Hepatocyte (in vitro differentiated cells): ENCODE results near the gene CSMD2. TPM values are rescaled to one million over a fixed set of nuclear protein-coding genes. Genes with fewer than 3 reads are reported as not detected.

Experiments
- DNase-seq: peaks from one replicate; pipeline ENCODE4 v3.0.0-alpha.2; 2016; ENCODE audit warnings: low spot score
- H2AFZ ChIP-seq: fragments of 200-600 bp; sonication (generic); 2 replicates; pipeline ENCODE4 v1.6.0; 2016; ENCODE audit warnings: antibody characterized with exemption, mild to moderate bottlenecking
- H3K27ac ChIP-seq: fragments of 200-600 bp; sonication (generic); 2 replicates; pipeline ENCODE4 v1.5.1; 2016; ENCODE audit warnings: mild to moderate bottlenecking
- H3K27me3 ChIP-seq: fragments of 200-600 bp; sonication (generic); 2 replicates; pipeline ENCODE4 v1.6.1; 2016
- H3K36me3 ChIP-seq: fragments of 200-600 bp; sonication (generic); replicated peaks from 2 replicates; pipeline ENCODE4 v1.5.1; 2016; ENCODE audit warnings: low read depth; ENCODE audit not compliant: insufficient read depth
- H3K4me1 ChIP-seq: fragments of 200-600 bp; sonication (generic); 2 replicates; pipeline ENCODE4 v1.5.1; 2016; ENCODE audit warnings: mild to moderate bottlenecking, moderate library complexity; ENCODE audit not compliant: insufficient read depth
- H3K4me2 ChIP-seq: fragments of 200-600 bp; sonication (generic); 2 replicates; pipeline ENCODE4 v1.6.0; 2016
- H3K4me3 ChIP-seq: fragments of 200-600 bp; sonication (generic); 2 replicates; pipeline ENCODE4 v1.5.1; 2016; ENCODE audit warnings: mild to moderate bottlenecking
- H3K79me2 ChIP-seq: fragments of 200-600 bp; sonication (generic); 2 replicates; pipeline ENCODE4 v1.6.0; 2017; ENCODE audit warnings: mild to moderate bottlenecking
- H3K9me2 ChIP-seq: fragments of 200-600 bp; sonication (generic); replicated peaks from 2 replicates; pipeline ENCODE4 v1.6.0; 2017; ENCODE audit warnings: mild to moderate bottlenecking; ENCODE audit not compliant: insufficient read depth
- H3K9me3 ChIP-seq: fragments of 200-600 bp; sonication (generic); 2 replicates; pipeline ENCODE4 v1.5.1; 2016; ENCODE audit warnings: low read depth, mild to moderate bottlenecking
- H4K20me1 ChIP-seq: fragments of 200-600 bp; sonication (generic); 2 replicates; pipeline ENCODE4 v1.6.0; 2016; ENCODE audit warnings: mild to moderate bottlenecking; ENCODE audit not compliant: insufficient read depth, poor library complexity, severe bottlenecking
- CTCF ChIP-seq: fragments of 200-600 bp; sonication (generic); IDR thresholded peaks from 2 replicates; pipeline ENCODE4 v1.5.1; 2016; ENCODE audit warnings: antibody characterized with exemption, mild to moderate bottlenecking; ENCODE audit not compliant: poor library complexity
- EZH2 ChIP-seq: fragments of 200-600 bp; sonication (generic); IDR thresholded peaks from 2 replicates; pipeline ENCODE4 v1.6.1; 2016; ENCODE audit warnings: antibody characterized with exemption, mild to moderate bottlenecking, borderline replicate concordance
- EZH2phosphoT487 ChIP-seq: fragments of 200-600 bp; sonication (generic); IDR thresholded peaks from one replicate; pipeline ENCODE4 v1.6.1; 2018; ENCODE audit warnings: antibody characterized with exemption, mild to moderate bottlenecking, low read depth, moderate library complexity; ENCODE audit not compliant: unreplicated experiment, severe bottlenecking
- WGBS: methylation state at CpG from one replicate; pipeline ENCODE4 v1.1.6; 2016; ENCODE audit warnings: low lambda C conversion rate; ENCODE audit errors: missing lambda C conversion rate; 5-methylcytosine and 5-hydroxymethylcytosine counted together
- polyA plus RNA-seq: library from polyadenylated mRNA; unstranded; fragments of >200 nt; fragmentation: Nextera tagmentation; extraction: Ambion mirVana; gene quantifications from 2 replicates; pipeline ENCODE4 v1.2.1, GENCODE V29; 2016
- total RNA-seq: library from RNA; depleted of rRNA; stranded (reverse); fragments of >200 nt; gene quantifications from 2 replicates; pipeline ENCODE4 v1.2.3, GENCODE V29; 2014

Gene CSMD2
- total and polyA plus RNA-seq, 2 experiments from 2014 or later, result 0.10 to 0.37 TPM

DNA sequence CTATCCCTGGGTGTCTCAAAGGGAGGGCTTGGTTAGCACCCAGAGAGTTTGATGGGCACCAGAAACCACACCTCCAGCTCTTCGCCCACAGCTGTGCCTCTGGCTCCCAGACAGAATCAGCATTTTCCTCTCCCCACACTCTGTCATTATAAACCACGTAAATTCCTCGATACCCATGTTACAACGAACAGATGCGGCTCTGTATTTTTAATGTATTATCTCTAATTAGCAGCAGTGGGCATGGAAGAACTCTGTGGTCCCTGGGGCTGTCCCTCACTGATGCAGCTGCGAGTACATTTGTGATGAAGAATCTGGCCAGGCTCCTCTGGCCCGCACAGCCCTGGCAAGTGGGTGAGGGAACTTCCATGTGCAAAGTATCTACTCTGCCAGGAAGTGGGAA is 290.4 kb downstream of the CSMD2 start:
- WGBS, result 81% methylated on average over 7 of the region's 7 CpGs
- H3K4me2 ChIP-seq, result no peak overlapping the region
- TF ChIP-seq EZH2 (no peak), EZH2phosphoT487 (no peak), CTCF (no peak)
- no peaks in the 10 kb centered on the region for H3K79me2 ChIP-seq
- no peaks in the 10 kb centered on the region for H3K9me3 ChIP-seq
- H3K4me3 ChIP-seq, result no peak overlapping the region
- peaks cover 3% of the 10 kb centered on the region for H3K27me3 ChIP-seq
- H3K4me1 ChIP-seq, result no peaks in the 10 kb centered on the region
- no peak overlapping the region for H3K27ac ChIP-seq
- no peaks in the 10 kb centered on the region for H3K36me3 ChIP-seq
- H3K9me2 ChIP-seq, result no peaks in the 10 kb centered on the region
- DNase-seq, result no peak
- H2AFZ ChIP-seq, result no peak overlapping the region
- no peaks in the 10 kb centered on the region for H4K20me1 ChIP-seq

DNA sequence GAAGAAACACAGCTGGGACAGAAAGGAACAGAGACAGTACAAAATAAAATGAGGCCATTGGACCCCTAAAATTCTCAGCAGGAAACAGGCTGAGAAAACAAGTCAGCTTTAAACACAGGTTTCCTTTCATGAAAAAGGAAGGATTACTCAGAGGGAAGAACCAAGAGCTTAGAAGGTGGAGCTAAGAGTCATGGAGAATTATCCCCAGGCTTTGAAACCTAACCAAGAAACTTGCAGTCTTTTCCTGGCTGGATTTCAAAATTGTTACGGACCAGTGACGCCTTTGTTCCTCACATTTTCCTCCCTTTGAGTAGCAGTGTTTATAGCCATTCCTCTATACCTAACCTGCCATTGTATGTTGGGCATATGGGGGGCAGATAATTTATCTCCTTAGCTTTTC is 292.3 kb downstream of the CSMD2 start:
- Histone ChIP-seq H4K20me1 (no peaks in the 10 kb centered on the region), H2AFZ (no peak overlapping the region), H3K27me3 (peaks cover 3% of the 10 kb centered on the region), H3K9me3 (no peaks in the 10 kb centered on the region), H3K9me2 (no peaks in the 10 kb centered on the region), H3K79me2 (no peaks in the 10 kb centered on the region), H3K36me3 (no peaks in the 10 kb centered on the region), H3K4me3 (no peak overlapping the region), H3K27ac (no peak overlapping the region), H3K4me2 (no peak overlapping the region), H3K4me1 (no peaks in the 10 kb centered on the region)
- no peak for TF ChIP-seq EZH2
- no peak for TF ChIP-seq EZH2phosphoT487
- TF ChIP-seq CTCF, result no peak
- no peak for DNase-seq
- 96% methylated on average over 2 of the region's 2 CpGs for WGBS

DNA sequence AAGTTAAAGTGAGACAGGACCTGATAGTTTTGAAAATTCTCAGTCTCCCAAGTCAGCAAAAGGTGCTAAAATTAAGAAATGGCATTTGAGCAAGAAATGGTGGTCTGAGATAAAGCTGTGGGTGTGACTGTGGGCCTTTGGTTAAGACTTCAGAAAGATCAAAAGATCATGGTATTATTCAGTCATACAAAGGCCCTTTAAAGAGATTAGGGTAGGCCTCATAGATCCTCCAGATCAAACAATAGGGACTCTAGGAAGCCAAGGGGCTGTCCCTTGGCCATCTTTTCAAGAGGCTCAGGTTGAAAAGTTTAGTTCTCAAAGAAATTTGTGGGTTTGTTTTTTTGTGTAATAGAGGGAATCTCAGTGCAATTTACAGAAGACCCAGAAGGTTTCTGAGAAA is 292.8 kb downstream of the CSMD2 start:
- no peak for DNase-seq
- H4K20me1 ChIP-seq, result no peaks in the 10 kb centered on the region
- H3K79me2 ChIP-seq, result no peaks in the 10 kb centered on the region
- H3K9me2 ChIP-seq, result no peaks in the 10 kb centered on the region
- no peaks in the 10 kb centered on the region for H3K36me3 ChIP-seq
- H3K9me3 ChIP-seq, result no peaks in the 10 kb centered on the region
- H3K4me2 ChIP-seq, result no peak overlapping the region
- H2AFZ ChIP-seq, result no peak overlapping the region
- TF ChIP-seq EZH2phosphoT487, result no peak
- TF ChIP-seq CTCF, result no peak
- no peak for TF ChIP-seq EZH2
- H3K4me1 ChIP-seq, result no peaks in the 10 kb centered on the region
- H3K27me3 ChIP-seq, result peaks cover 3% of the 10 kb centered on the region
- H3K4me3 ChIP-seq, result no peak overlapping the region
- H3K27ac ChIP-seq, result no peak overlapping the region

DNA sequence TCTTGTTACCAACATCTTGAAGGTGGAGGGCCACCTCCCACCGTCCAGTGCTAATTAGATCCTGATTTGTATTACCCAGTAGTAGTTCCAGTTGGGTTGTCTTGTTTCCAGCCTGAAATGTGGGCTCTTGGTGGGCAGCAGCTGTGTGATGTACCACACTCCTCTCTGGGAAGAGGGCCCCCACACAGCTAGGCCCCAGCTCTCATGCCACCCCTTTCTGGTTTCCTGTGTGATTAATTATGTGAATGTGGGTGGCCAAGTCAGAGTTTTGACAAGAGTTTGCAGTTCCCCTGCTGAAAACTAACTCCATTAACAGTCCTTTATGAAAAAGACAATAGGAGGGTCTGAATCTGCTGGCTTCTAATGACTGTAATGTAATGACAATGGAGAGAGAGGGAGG is 297.3 kb downstream of the CSMD2 start:
- no peaks in the 10 kb centered on the region for H3K79me2 ChIP-seq
- H4K20me1 ChIP-seq, result no peaks in the 10 kb centered on the region
- TF ChIP-seq EZH2 (no peak), CTCF (no peak), EZH2phosphoT487 (no peak)
- H3K27me3 ChIP-seq, result no peaks in the 10 kb centered on the region
- no peak overlapping the region for H3K4me2 ChIP-seq
- no peak for DNase-seq
- H3K4me1 ChIP-seq, result no peaks in the 10 kb centered on the region
- H3K9me3 ChIP-seq, result no peaks in the 10 kb centered on the region
- no peaks in the 10 kb centered on the region for H3K9me2 ChIP-seq
- WGBS, result 65% methylated on average over 1 of the region's 1 CpG
- H2AFZ ChIP-seq, result no peak overlapping the region
- no peaks in the 10 kb centered on the region for H3K36me3 ChIP-seq
- H3K27ac ChIP-seq, result no peak overlapping the region
- H3K4me3 ChIP-seq, result no peak overlapping the region
